ENCODE measurements around the gene FARP1. TPM values are rescaled to one million over a fixed set of nuclear protein-coding genes. Genes with fewer than 3 reads are reported as not detected.
"Not testable (repeated sequence)": the region's sequence is repeated elsewhere in the genome, so short reads cannot be mapped to it uniquely, and the experiment has no call there.

FARP1 gene
- polyA plus RNA-seq, 2 donors = 2.2 to 2.3 TPM

GRCh38 chr13:98407575-98407974 is 264.7 kb downstream of the FARP1 start:
- 94 to 95% methylated on average over 4 of the region's 4 CpGs for WGBS, 2 donors
- Histone ChIP-seq H3K4me3 (ENCODE audit: low read depth in 1 of 2, low read length in 2 of 2) (no peak overlapping the region), H3K27ac (ENCODE audit: low read depth in 2 of 2, low read length in 1 of 2) (no peak overlapping the region)

GRCh38 chr13:98409281-98409680 is 266.4 kb downstream of the FARP1 start:
- Histone ChIP-seq H3K36me3 (ENCODE audit: control insufficient read depth in 2 of 2, insufficient read depth in 2 of 2, low read length in 1 of 2) (no peaks in the 10 kb centered on the region), H3K27me3 (ENCODE audit: control insufficient read depth in 1 of 2, insufficient read depth in 2 of 2, low read length in 2 of 2) (no peaks in the 10 kb centered on the region), H3K27ac (ENCODE audit: low read depth in 2 of 2, low read length in 1 of 2) (no peak overlapping the region), H3K9me3 (ENCODE audit: control insufficient read depth in 2 of 2, insufficient read depth in 1 of 2, low read depth in 1 of 2, low read length in 1 of 2) (no peaks in the 10 kb centered on the region), H3K4me3 (ENCODE audit: low read depth in 1 of 2, low read length in 2 of 2) (no peak overlapping the region), H3K4me1 (ENCODE audit: control insufficient read depth in 2 of 2, insufficient read depth in 2 of 2, low read length in 1 of 2) (no peaks in the 10 kb centered on the region)
- WGBS, 2 donors = 94 to 95% methylated on average over 13 of the region's 13 CpGs

More at GRCh38 chr13:98407575-98407974, 264.7 kb downstream of the FARP1 start:
- Histone ChIP-seq H3K36me3 (ENCODE audit: control insufficient read depth in 2 of 2, insufficient read depth in 2 of 2, low read length in 1 of 2) (peaks cover 0 to 3% of the 10 kb centered on the region in 2 donors), H3K27me3 (ENCODE audit: control insufficient read depth in 1 of 2, insufficient read depth in 2 of 2, low read length in 2 of 2) (no peaks in the 10 kb centered on the region), H3K4me1 (ENCODE audit: control insufficient read depth in 2 of 2, insufficient read depth in 2 of 2, low read length in 1 of 2) (no peaks in the 10 kb centered on the region), H3K9me3 (ENCODE audit: control insufficient read depth in 2 of 2, insufficient read depth in 1 of 2, low read depth in 1 of 2, low read length in 1 of 2) (no peaks in the 10 kb centered on the region)

GRCh38 chr13:98410612-98411011 is 267.7 kb downstream of the FARP1 start:
- Histone ChIP-seq H3K36me3 (ENCODE audit: control insufficient read depth in 2 of 2, insufficient read depth in 2 of 2, low read length in 1 of 2) (no peaks in the 10 kb centered on the region), H3K9me3 (ENCODE audit: control insufficient read depth in 2 of 2, insufficient read depth in 1 of 2, low read depth in 1 of 2, low read length in 1 of 2) (no peaks in the 10 kb centered on the region), H3K27ac (ENCODE audit: low read depth in 2 of 2, low read length in 1 of 2) (no peak overlapping the region), H3K4me1 (ENCODE audit: control insufficient read depth in 2 of 2, insufficient read depth in 2 of 2, low read length in 1 of 2) (peaks cover 0 to 3% of the 10 kb centered on the region in 2 donors), H3K4me3 (ENCODE audit: low read depth in 1 of 2, low read length in 2 of 2) (no peak overlapping the region), H3K27me3 (ENCODE audit: control insufficient read depth in 1 of 2, insufficient read depth in 2 of 2, low read length in 2 of 2) (no peaks in the 10 kb centered on the region)
- WGBS, 2 donors = 93 to 94% methylated on average over 11 of the region's 11 CpGs

- no peaks in the 10 kb centered on the region for H3K36me3 ChIP-seq (ENCODE audit: control insufficient read depth in 2 of 2, insufficient read depth in 2 of 2, low read length in 1 of 2)
- WGBS, 2 donors = 73 to 90% methylated on average over 5 of the region's 5 CpGs
- no peak overlapping the region for H3K27ac ChIP-seq (ENCODE audit: low read depth in 2 of 2, low read length in 1 of 2)
- H3K4me1 ChIP-seq (ENCODE audit: control insufficient read depth in 2 of 2, insufficient read depth in 2 of 2, low read length in 1 of 2) = peaks cover 0 to 5% of the 10 kb centered on the region in 2 donors
- H3K9me3 ChIP-seq (ENCODE audit: control insufficient read depth in 2 of 2, insufficient read depth in 1 of 2, low read depth in 1 of 2, low read length in 1 of 2) = no peaks in the 10 kb centered on the region
- H3K27me3 ChIP-seq (ENCODE audit: control insufficient read depth in 1 of 2, insufficient read depth in 2 of 2, low read length in 2 of 2) = no peaks in the 10 kb centered on the region
- no peak overlapping the region for H3K4me3 ChIP-seq (ENCODE audit: low read depth in 1 of 2, low read length in 2 of 2)
These were observed 268.1 kb downstream of the FARP1 start for GRCh38 chr13:98411013-98411412.

GRCh38 chr13:98411617-98412265 is 268.8 kb downstream of the FARP1 start:
- H3K4me3 ChIP-seq (ENCODE audit: low read depth in 1 of 2, low read length in 2 of 2) = no peak overlapping the region
- H3K27me3 ChIP-seq (ENCODE audit: control insufficient read depth in 1 of 2, insufficient read depth in 2 of 2, low read length in 2 of 2) = no peaks in the 10 kb centered on the region
- no peaks in the 10 kb centered on the region for H3K36me3 ChIP-seq (ENCODE audit: control insufficient read depth in 2 of 2, insufficient read depth in 2 of 2, low read length in 1 of 2)
- no peaks in the 10 kb centered on the region for H3K9me3 ChIP-seq (ENCODE audit: control insufficient read depth in 2 of 2, insufficient read depth in 1 of 2, low read depth in 1 of 2, low read length in 1 of 2)
- H3K27ac ChIP-seq (ENCODE audit: low read depth in 2 of 2, low read length in 1 of 2) = no peak overlapping the region
- peaks cover 0 to 5% of the 10 kb centered on the region in 2 donors for H3K4me1 ChIP-seq (ENCODE audit: control insufficient read depth in 2 of 2, insufficient read depth in 2 of 2, low read length in 1 of 2)
- WGBS, 2 donors = 64 to 70% methylated on average over 16 of the region's 16 CpGs

- not testable (repeated sequence) for H3K27me3 ChIP-seq (ENCODE audit: control insufficient read depth in 1 of 2, insufficient read depth in 2 of 2, low read length in 2 of 2); H3K4me1 ChIP-seq (ENCODE audit: control insufficient read depth in 2 of 2, insufficient read depth in 2 of 2, low read length in 1 of 2); H3K9me3 ChIP-seq (ENCODE audit: control insufficient read depth in 2 of 2, insufficient read depth in 1 of 2, low read depth in 1 of 2, low read length in 1 of 2); H3K36me3 ChIP-seq (ENCODE audit: control insufficient read depth in 2 of 2, insufficient read depth in 2 of 2, low read length in 1 of 2); H3K4me3 ChIP-seq (ENCODE audit: low read depth in 1 of 2, low read length in 2 of 2); H3K27ac ChIP-seq (ENCODE audit: low read depth in 2 of 2, low read length in 1 of 2)
- whole genome bisulfite sequencing, 2 donors = 93 to 95% methylated on average over 3 of the region's 3 CpGs
These were observed 270.4 kb downstream of the FARP1 start for GRCh38 chr13:98413278-98413677.

GRCh38 chr13:98413796-98414195 is 270.9 kb downstream of the FARP1 start:
- Histone ChIP-seq H3K27ac (ENCODE audit: low read depth in 2 of 2, low read length in 1 of 2) (no peak overlapping the region), H3K9me3 (ENCODE audit: control insufficient read depth in 2 of 2, insufficient read depth in 1 of 2, low read depth in 1 of 2, low read length in 1 of 2) (peaks cover 0 to 2% of the 10 kb centered on the region in 2 donors), H3K4me3 (ENCODE audit: low read depth in 1 of 2, low read length in 2 of 2) (no peak overlapping the region), H3K36me3 (ENCODE audit: control insufficient read depth in 2 of 2, insufficient read depth in 2 of 2, low read length in 1 of 2) (no peaks in the 10 kb centered on the region), H3K27me3 (ENCODE audit: control insufficient read depth in 1 of 2, insufficient read depth in 2 of 2, low read length in 2 of 2) (no peaks in the 10 kb centered on the region), H3K4me1 (ENCODE audit: control insufficient read depth in 2 of 2, insufficient read depth in 2 of 2, low read length in 1 of 2) (peaks cover 0 to 5% of the 10 kb centered on the region in 2 donors)
- 84 to 93% methylated on average over 7 of the region's 7 CpGs for WGBS, 2 donors

- H3K27ac ChIP-seq (ENCODE audit: low read depth in 2 of 2, low read length in 1 of 2) = no peak overlapping the region
- no peak overlapping the region for H3K4me3 ChIP-seq (ENCODE audit: low read depth in 1 of 2, low read length in 2 of 2)
- no peaks in the 10 kb centered on the region for H3K27me3 ChIP-seq (ENCODE audit: control insufficient read depth in 1 of 2, insufficient read depth in 2 of 2, low read length in 2 of 2)
- H3K9me3 ChIP-seq (ENCODE audit: control insufficient read depth in 2 of 2, insufficient read depth in 1 of 2, low read depth in 1 of 2, low read length in 1 of 2) = peaks cover 0 to 2% of the 10 kb centered on the region in 2 donors
- no peaks in the 10 kb centered on the region for H3K36me3 ChIP-seq (ENCODE audit: control insufficient read depth in 2 of 2, insufficient read depth in 2 of 2, low read length in 1 of 2)
- WGBS, 2 donors = 80 to 88% methylated on average over 18 of the region's 18 CpGs
- H3K4me1 ChIP-seq (ENCODE audit: control insufficient read depth in 2 of 2, insufficient read depth in 2 of 2, low read length in 1 of 2) = peaks cover 0 to 5% of the 10 kb centered on the region in 2 donors
These were observed 272.6 kb downstream of the FARP1 start for GRCh38 chr13:98415326-98416070.

GRCh38 chr13:98416408-98416807 is 273.5 kb downstream of the FARP1 start:
- Histone ChIP-seq H3K4me1 (ENCODE audit: control insufficient read depth in 2 of 2, insufficient read depth in 2 of 2, low read length in 1 of 2) (peaks cover 0 to 5% of the 10 kb centered on the region in 2 donors), H3K4me3 (ENCODE audit: low read depth in 1 of 2, low read length in 2 of 2) (no peak overlapping the region), H3K27me3 (ENCODE audit: control insufficient read depth in 1 of 2, insufficient read depth in 2 of 2, low read length in 2 of 2) (no peaks in the 10 kb centered on the region), H3K27ac (ENCODE audit: low read depth in 2 of 2, low read length in 1 of 2) (no peak overlapping the region), H3K9me3 (ENCODE audit: control insufficient read depth in 2 of 2, insufficient read depth in 1 of 2, low read depth in 1 of 2, low read length in 1 of 2) (peaks cover 0 to 2% of the 10 kb centered on the region in 2 donors), H3K36me3 (ENCODE audit: control insufficient read depth in 2 of 2, insufficient read depth in 2 of 2, low read length in 1 of 2) (no peaks in the 10 kb centered on the region)
- WGBS, 2 donors = 43 to 56% methylated on average over 4 of the region's 4 CpGs
